Heart left ventricle (tissue), 16 donors: ENCODE results near the gene MINDY3. TPM values are rescaled to one million over a fixed set of nuclear protein-coding genes. Genes with fewer than 3 reads are reported as not detected.

Experiments used
- ATAC-seq, 4 donors: fragments of 200-7000 bp; cut with Tn5 transposase; one replicate each; pipeline ENCODE4 v1.9.1; 2020 to 2022; ENCODE audit warnings: moderate library complexity in 4 of 4, mild to moderate bottlenecking in 3 of 4, moderate number of reproducible peaks in 1 of 4
- DNase-seq, 5 donors: peaks; one replicate each; pipeline ENCODE4 v3.0.0-alpha.2; 2020
- H3K27ac ChIP-seq, 12 donors: fragments of 200-600 bp; sonication (generic) in 4 of 12; one replicate each; pipeline versions ENCODE4 v1.5.0 to v1.8.0; 2016 to 2022; ENCODE audit warnings: mild to moderate bottlenecking in 2 of 12
- H3K27me3 ChIP-seq, 9 donors: fragments of 200-600 bp; sonication (generic) in 2 of 9; one replicate each; pipeline versions ENCODE4 v1.5.1 to v1.8.0; 2016 to 2022; ENCODE audit warnings: mild to moderate bottlenecking in 3 of 9
- H3K36me3 ChIP-seq, 9 donors: fragments of 200-600 bp; sonication (generic) in 2 of 9; one replicate each; pipeline versions ENCODE4 v1.5.0 to v1.8.0; 2018 to 2022; ENCODE audit warnings: mild to moderate bottlenecking in 2 of 9
- H3K4me1 ChIP-seq, 12 donors: fragments of 200-600 bp; sonication (generic) in 4 of 12; one replicate each; pipeline versions ENCODE4 v1.5.0 to v1.8.0; 2016 to 2022; ENCODE audit warnings: mild to moderate bottlenecking in 3 of 12
- H3K4me3 ChIP-seq, 12 donors: fragments of 200-600 bp; sonication (generic) in 4 of 12; one replicate each; pipeline versions ENCODE4 v1.5.0 to v1.8.0; 2017 to 2022; ENCODE audit warnings: mild to moderate bottlenecking in 9 of 12, moderate library complexity in 4 of 12
- H3K9me3 ChIP-seq, 12 donors: fragments of 200-600 bp; sonication (generic) in 4 of 12; one replicate each; pipeline versions ENCODE4 v1.5.0 to v1.8.0; 2016 to 2022; ENCODE audit warnings: mild to moderate bottlenecking in 1 of 12
- POLR2A ChIP-seq, 2 donors: fragments of 450-650 bp; IDR thresholded peaks; one replicate each; pipeline ENCODE4 v1.6.1; 2017; ENCODE audit warnings: antibody characterized with exemption in 2 of 2, mild to moderate bottlenecking in 2 of 2, moderate library complexity in 2 of 2
- WGBS, 4 donors: extraction: QIAGEN DNeasy Blood & Tissue Kit in 2 of 4; methylation state at CpG; one replicate each; pipeline versions ENCODE4 v1.1.5 to v1.1.7; 2013 to 2018; 5-methylcytosine and 5-hydroxymethylcytosine counted together
- intact Hi-C, 10 donors: fragments of 100-400 bp; cut with DNase I; formaldehyde crosslinking; loops; one replicate each; pipeline versions ENCODE4 v1.11.1 to v1.14.2; 2022
- polyA plus RNA-seq, 2 donors: library from polyadenylated mRNA; stranded (reverse); fragments of 200-250 nt; gene quantifications; one replicate each; pipeline ENCODE4 v1.2.3, GENCODE V29; 2013
- total RNA-seq, 9 donors: library from RNA; depleted of rRNA in 2 of 9; stranded (reverse); fragments of >200 nt in 2 of 9; fragmentation: NEBNext Ultra II Directional in 3 of 9; extraction: Animal tissue kit (Norgen Biotek cat#: 25700) in 3 of 9; gene quantifications; one replicate each; pipeline versions ENCODE4 v1.1.0 to v1.2.4, GENCODE V29; 2016 to 2023
- TF ChIP-seq, protein P1 (sequence below), 12 donors: fragments of 200-600 bp; sonication (generic) in 4 of 12; IDR thresholded peaks; one replicate each; pipeline versions ENCODE4 v1.5.0 to v1.8.0; 2018 to 2022; ENCODE audit warnings: antibody characterized with exemption in 12 of 12, mild to moderate bottlenecking in 5 of 12
- donor health status: ischemic (EF 13 %, LVEDD 7.1; RV severe dilation, severe dysfunction).
- donor health status: healthy with polysubstance abuse.
- donor health status: DM: no; HTN: yes; CAD: no.
- donor health status: DM: no; HTN: no; CAD: no.
- donor health status: ischemic (EF 25% LVEDD 6.9; RV normal size, moderate dysfunction).
- donor health status: ischemic (EF 25% LVEDD 5.7; RV mildly dilated, moderate dysfunction).
- donor health status: healthy.
- donor health status: DM: yes; HTN: yes; CAD: no.
- donor health status: ischemic (EF 35%, LVEDD 5.7; RV mildly dilated, moderate dysfunction).
- donor health status: nonischemic (EF 11% LVEDD 7.7; RV severe dilation, severe dysfunction).
- donor health status: DM: yes; HTN: yes; CAD: no.
- donor health status: PGD.
- donor health status: ischemic (EF 29% LVEDD 5.4; RV normal size, mild dysfunction).
- donor health status: nonischemic (EF 23%, LVEDD 6.1; RV moderate dilation, normal function).

The MINDY3 gene
- total and polyA plus RNA-seq, 11 donors, result 7.6 to 31.0 (median 21.0) TPM

DNA sequence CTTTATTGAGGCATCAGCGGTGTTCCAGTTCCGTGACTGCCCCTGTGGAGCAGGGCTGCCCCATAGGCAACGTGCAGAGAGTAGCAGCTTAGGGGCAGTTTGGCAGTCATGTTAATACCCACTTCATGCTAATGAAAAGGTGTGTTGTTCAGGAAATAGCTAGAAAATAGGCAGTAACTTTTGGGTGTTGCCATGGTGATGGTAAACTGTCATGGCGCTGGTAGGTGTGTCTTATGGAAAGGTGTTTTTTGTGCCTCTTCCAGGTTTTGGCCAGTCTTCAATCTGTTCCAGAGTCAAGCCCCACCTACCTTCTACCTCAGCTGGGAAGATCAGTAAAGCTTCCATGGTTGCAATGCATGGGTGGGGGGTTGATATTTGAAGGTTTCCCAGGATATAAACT is 36.3 kb upstream of the MINDY3 start:
- Histone ChIP-seq H3K4me3 (no peak overlapping the region), H3K36me3 (no peaks in the 10 kb centered on the region), H3K27me3 (peaks cover 0 to 17% (median 0%) of the 10 kb centered on the region in 9 donors), H3K27ac (no peak overlapping the region), H3K9me3 (no peaks in the 10 kb centered on the region), H3K4me1 (no peaks in the 10 kb centered on the region)
- ATAC-seq (no peak), DNase-seq (no peak)
- WGBS, 4 donors, result 82 to 88% (median 83%) methylated on average over 4 of the region's 4 CpGs
- TF ChIP-seq, protein P1, sequence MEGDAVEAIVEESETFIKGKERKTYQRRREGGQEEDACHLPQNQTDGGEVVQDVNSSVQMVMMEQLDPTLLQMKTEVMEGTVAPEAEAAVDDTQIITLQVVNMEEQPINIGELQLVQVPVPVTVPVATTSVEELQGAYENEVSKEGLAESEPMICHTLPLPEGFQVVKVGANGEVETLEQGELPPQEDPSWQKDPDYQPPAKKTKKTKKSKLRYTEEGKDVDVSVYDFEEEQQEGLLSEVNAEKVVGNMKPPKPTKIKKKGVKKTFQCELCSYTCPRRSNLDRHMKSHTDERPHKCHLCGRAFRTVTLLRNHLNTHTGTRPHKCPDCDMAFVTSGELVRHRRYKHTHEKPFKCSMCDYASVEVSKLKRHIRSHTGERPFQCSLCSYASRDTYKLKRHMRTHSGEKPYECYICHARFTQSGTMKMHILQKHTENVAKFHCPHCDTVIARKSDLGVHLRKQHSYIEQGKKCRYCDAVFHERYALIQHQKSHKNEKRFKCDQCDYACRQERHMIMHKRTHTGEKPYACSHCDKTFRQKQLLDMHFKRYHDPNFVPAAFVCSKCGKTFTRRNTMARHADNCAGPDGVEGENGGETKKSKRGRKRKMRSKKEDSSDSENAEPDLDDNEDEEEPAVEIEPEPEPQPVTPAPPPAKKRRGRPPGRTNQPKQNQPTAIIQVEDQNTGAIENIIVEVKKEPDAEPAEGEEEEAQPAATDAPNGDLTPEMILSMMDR (IDR thresholded peaks at IDR 0.05), result no peak
- TF ChIP-seq POLR2A (IDR thresholded peaks at IDR 0.05), result no peak
- intact Hi-C loops, result no loop called here

DNA sequence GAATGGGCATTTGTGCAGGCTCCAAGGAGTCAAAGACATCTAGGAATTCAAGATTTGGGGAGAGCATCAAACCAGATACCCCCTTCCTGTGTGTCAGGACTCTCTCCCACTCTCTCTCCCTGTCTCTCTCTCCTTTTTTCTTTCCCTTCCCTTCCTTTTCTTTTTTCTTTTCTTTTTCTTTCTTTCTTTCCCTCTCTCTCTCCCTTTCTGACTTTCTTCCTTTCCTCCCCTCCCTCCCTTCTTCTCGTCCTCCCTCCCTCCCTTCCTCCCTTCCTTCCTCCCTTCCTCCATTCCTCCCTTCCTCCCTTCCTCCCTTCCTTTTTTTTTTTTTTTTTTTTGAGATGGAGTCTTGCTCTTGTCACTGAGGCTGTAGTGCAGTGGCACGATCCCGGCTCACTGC is 24.1 kb upstream of the MINDY3 start:
- 72 to 86% (median 77%) methylated on average over 3 of the region's 3 CpGs for WGBS, 4 donors
- intact Hi-C loops, result no loop called here
- DNase-seq, result no peak
- Histone ChIP-seq H3K27ac (no peak overlapping the region), H3K36me3 (no peaks in the 10 kb centered on the region), H3K9me3 (no peaks in the 10 kb centered on the region), H3K4me3 (no peak overlapping the region), H3K4me1 (peaks cover 0 to 3% (median 0%) of the 10 kb centered on the region in 12 donors), H3K27me3 (peaks cover 0 to 22% (median 2%) of the 10 kb centered on the region in 9 donors)
- TF ChIP-seq POLR2A (IDR thresholded peaks at IDR 0.05), result no peak
- TF ChIP-seq, protein P1 (IDR thresholded peaks at IDR 0.05), result no peak
- ATAC-seq, result no peak

DNA sequence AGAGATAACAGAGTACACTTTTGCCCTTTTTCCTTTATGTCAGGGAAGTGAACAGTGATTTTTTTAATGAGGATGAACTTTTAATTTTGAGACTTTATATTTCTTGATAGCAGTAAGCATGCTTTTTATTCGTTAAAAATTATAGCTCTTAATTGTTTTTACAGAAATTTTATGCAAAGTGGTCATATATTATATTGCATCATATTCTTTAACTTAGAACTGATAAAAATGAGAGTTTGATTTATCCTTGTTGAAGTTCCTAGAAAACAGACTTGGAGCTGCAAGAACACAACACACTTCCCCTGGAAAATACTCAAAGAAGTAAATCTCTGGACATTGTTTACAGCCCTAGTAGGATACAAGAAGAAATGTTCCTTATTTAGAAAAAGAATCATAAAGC is 21.2 kb upstream of the MINDY3 start:
- intact Hi-C loops, result no loop called here
- TF ChIP-seq, protein P1 (IDR thresholded peaks at IDR 0.05), result no peak
- WGBS, 4 donors, result 64 to 84% (median 78%) methylated on average over 1 of the region's 1 CpG
- ATAC-seq, result no peak
- Histone ChIP-seq H3K4me3 (no peak overlapping the region), H3K9me3 (no peaks in the 10 kb centered on the region), H3K36me3 (no peaks in the 10 kb centered on the region), H3K27me3 (peaks cover 0 to 25% (median 0%) of the 10 kb centered on the region in 9 donors), H3K4me1 (peaks cover 0 to 3% (median 0%) of the 10 kb centered on the region in 12 donors), H3K27ac (no peak overlapping the region)
- DNase-seq, result no peak

DNA sequence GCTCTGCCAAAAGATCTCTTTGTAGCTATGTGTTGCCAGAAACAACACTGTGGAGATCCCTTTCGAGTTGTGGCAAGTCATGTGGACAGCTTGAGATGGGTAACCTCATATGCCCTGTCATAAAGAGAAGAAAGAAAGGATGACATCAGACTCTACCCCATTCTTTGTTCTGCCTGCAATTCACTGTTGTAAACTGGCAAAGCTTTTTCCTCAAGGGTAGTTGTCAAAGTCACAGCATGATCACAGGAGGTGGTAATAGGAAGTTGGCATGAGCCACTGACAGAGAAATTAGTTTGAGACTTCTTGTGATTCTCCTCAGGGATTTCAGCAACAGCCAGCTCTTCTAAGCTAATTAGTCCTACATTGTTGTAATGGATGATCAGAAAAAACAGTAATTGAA is 19.4 kb upstream of the MINDY3 start:
- no peak for DNase-seq
- TF ChIP-seq POLR2A (IDR thresholded peaks at IDR 0.05), result no peak
- TF ChIP-seq, protein P1 (IDR thresholded peaks at IDR 0.05), result no peak
- 22 to 39% (median 28%) methylated on average over 1 of the region's 1 CpG for WGBS, 4 donors
- Histone ChIP-seq H3K27ac (no peak overlapping the region), H3K4me3 (no peak overlapping the region), H3K36me3 (no peaks in the 10 kb centered on the region), H3K9me3 (no peaks in the 10 kb centered on the region), H3K27me3 (peaks cover 0 to 21% (median 0%) of the 10 kb centered on the region in 9 donors), H3K4me1 (peaks cover 0 to 3% (median 0%) of the 10 kb centered on the region in 12 donors)
- intact Hi-C loops, result loop anchor here in 1 of 10 donors (5.0 kb wide), 1 partner anchor 1548 kb away; no protein-coding TSS in a partner anchor
- no peak for ATAC-seq
